Renal pelvis (tissue), 4 donors: ENCODE results near the gene TRAF7. TPM values are rescaled to one million over a fixed set of nuclear protein-coding genes. Genes with fewer than 3 reads are reported as not detected.

Experiments used
- DNase-seq: peaks from one replicate; pipeline ENCODE4 v3.0.0-alpha.2; 2013
- polyA plus RNA-seq, 3 donors: library from polyadenylated mRNA; unstranded; fragments of 120-200 nt; gene quantifications; one replicate each; pipeline ENCODE4 v1.2.1, GENCODE V29; 2013; ENCODE audit not compliant: insufficient read length in 3 of 3

Gene TRAF7
- polyA plus RNA-seq, 3 donors, result 56.1 to 61.1 (median 60.6) TPM

DNA sequence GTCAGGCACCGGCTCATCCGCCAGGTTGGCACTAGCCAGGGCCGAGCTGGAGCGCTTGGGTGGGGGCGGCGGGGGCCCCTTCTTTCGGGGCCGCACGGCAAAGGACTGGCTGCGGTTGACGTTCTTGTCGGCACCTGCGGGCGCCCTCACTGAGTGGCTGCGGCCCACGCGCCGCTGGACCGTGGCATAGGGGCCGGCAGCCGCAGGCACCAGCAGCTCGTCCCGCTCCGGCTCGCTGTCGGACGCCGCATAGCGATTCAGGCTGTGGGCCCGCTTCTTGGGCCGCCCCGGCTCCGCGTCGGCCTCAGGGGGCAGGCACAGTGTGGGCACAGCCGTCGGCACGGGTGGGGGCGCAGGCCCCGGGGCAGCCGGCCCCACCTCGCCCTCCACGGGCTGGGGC is 24.9 kb downstream of the TRAF7 start:
- DNase-seq, result no peak

GRCh38 chr16:2180962-2181923 is 25.7 kb downstream of the TRAF7 start:
- DNase-seq, result no peak

- no peak for DNase-seq
Measured at GRCh38 chr16:2181952-2182351, 26.4 kb downstream of the TRAF7 start.

DNA sequence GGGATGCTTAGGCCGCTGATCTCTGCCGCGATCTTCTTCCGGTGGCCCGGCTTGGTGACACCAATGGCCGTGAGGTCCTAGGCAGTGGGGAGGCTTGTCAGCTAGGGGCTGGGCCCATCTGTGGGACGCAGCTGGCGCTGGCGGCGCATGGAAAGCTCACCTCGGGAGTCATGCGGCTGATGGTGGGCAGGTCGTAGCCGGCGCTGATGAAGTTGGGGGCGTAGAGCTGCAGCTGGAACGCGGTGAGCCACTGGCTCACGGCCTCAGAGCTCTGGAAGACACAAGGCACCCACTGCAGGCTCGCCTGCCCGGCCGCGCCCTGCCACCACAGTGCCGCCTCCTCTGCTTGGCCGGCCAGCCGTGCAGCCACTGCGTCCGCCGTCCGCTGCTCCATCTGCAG is 28.1 kb downstream of the TRAF7 start:
- DNase-seq, result no peak

DNA sequence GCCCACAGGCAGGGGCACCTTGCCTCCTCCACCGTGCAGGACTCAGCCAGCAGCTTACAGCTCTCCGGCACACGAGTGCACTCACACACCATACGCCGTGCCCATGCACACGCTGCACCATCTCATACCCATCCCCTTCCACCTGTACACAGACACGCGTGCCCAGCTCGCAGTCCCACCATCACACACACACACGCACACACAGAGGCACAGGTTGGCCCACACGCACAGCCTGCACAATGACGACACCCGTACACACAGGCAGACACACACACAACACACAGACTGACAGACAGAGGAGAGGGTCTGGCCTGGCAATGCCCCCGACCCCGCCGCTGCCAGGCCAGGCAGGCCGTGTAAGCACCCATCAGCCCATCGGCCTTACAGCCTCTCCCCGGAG is 28.8 kb downstream of the TRAF7 start:
- no peak for DNase-seq

DNA sequence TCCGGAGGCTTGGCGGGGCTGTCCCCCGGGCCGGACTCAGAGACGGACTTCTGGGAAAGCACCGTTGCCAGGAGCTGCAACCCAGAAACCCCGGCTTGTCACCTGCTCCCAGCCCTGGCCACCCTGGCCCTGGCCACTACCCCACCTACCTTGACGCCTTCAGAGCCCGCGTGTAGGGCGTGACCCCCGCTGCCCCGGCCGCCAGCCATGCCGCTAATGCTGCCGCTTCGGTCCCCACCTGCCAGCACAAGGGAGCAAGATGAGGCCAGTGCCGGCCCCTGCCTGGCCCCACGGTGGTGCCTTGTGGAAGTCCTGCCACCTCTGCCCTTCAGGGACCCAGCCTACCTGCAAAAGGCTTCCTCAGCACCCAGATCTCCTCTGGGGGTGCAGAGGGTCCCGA is 29.4 kb downstream of the TRAF7 start:
- DNase-seq, result no peak

- no peak for DNase-seq
Measured at GRCh38 chr16:2186064-2186463, 30.5 kb downstream of the TRAF7 start.

GRCh38 chr16:2186505-2186904 is 30.9 kb downstream of the TRAF7 start:
- no peak for DNase-seq

DNA sequence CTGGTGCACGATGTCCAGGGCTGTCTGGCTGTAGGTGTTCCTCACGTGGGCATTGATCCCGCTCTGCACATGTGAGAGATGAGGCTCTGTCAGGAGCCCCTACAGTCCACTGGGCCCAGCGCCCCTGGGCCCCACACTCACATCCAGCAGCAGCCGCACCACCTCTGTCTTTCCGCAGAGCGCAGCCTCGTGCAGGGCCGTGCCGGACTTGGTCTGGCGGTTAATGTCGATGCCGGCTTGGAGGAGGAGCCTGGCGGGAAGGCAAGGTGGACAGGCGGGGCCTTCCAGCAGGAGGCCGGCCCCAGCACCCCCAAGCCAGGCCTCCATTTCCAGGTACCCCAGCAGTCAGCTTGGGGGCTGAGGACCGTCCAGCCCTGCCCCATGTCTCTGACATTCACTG is 31.6 kb downstream of the TRAF7 start:
- no peak for DNase-seq

GRCh38 chr16:2188395-2188794 is 32.8 kb downstream of the TRAF7 start:
- no peak for DNase-seq

DNA sequence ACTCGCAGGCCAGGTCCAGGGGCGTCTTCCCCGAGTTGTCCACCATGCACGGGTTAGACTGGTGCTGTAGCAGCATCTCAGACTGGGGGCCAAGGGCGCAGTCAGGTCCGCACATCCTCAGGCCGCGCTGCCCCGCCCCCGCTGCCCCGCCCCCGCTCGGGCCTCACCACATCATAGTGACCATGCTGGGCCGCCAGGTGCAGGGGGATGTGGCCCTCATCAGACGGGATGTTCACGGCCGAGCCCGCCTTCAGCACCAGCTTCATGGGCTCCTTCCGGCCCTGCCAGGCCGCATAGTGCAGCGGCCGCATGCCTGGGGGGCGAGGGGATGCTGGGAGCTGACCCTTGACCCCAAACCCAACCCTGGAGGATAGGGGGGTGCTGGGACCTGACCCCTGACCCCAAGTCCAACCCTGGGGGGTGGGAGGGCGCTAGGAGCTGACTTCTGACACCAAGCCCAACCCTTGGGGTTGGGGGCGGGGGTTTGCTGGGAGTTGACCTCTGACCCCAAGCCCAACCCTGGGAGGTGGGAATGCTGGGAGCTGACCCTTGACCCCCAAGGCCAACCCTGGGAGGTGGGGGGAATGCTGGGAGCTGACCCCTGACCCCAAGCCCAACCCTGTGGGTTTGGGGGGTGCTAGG is 33.8 kb downstream of the TRAF7 start:
- DNase-seq, result no peak

- no peak for DNase-seq
Measured at GRCh38 chr16:2190002-2190658, 34.5 kb downstream of the TRAF7 start.

DNA sequence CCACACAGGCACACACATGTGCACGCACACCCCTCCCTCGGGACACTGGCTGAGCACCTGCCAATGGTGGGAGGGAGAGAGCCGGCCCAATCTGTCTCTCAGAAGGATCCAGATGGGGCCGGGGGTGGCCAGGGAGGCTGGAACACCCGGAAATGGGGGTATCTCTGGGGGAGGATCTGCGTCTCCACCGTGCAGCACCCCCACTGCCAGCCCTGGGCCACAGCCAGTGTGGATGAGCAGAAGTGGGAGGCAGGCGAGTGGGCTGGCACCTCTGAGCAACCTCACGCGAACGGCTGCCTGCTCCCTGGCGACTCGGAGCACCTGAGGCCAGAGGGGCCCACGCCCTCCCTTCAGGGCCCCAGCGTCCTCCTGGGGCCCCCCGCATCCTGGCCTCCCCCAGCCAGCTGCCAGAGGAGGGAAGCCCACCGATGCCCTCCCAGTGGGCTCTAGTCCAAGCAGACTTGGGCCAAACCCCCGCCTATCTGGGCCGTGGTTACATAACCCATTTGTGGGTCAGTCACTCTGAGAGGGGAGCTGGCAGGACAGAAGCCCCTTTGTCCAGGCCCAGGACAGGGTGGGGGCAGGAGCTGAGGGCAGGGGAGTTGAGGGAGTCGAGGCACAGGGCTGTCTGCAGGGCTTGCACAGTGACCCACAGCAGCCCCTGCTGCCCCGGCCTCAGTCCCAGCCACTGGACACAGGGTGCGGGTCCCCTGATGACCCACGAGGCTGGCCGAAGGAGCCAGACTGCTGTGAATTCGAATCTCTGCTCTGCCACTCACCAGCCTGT is 35.3 kb downstream of the TRAF7 start:
- DNase-seq, result no peak

GRCh38 chr16:2191446-2191706 is 35.8 kb downstream of the TRAF7 start:
- DNase-seq, result no peak

DNA sequence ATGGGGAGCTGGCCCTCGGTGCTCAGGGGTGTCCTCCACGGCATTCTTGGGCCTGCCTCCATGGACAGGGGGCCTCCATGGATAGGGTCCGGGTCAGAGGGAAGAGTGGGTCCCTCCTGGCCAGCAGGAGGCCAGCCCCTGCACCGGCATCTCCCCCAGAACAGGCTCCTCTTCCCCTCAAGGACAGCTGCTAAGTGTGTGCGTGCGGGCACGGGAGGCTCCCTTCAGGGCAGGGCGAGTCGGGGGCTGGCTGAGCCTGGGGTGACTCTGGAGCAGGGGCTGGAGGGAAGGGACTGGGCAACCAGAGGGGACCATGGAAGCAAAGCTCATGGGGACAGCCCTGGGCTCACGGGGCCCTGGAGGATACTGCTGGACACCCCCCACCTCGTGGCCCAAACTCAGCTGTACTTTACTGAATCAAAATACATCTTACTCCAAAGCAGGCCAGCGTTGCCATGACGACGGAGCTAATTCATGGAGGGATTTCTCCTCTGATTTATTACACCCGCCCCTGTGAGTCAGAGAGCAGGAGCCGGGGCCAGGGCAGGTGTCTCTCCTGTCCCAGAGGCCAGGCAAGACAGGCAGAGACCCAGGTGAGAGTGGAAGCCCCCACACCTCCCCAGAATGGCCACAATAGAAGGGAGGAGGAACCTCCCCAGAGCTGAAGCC is 38.7 kb downstream of the TRAF7 start:
- DNase-seq, result no peak

DNA sequence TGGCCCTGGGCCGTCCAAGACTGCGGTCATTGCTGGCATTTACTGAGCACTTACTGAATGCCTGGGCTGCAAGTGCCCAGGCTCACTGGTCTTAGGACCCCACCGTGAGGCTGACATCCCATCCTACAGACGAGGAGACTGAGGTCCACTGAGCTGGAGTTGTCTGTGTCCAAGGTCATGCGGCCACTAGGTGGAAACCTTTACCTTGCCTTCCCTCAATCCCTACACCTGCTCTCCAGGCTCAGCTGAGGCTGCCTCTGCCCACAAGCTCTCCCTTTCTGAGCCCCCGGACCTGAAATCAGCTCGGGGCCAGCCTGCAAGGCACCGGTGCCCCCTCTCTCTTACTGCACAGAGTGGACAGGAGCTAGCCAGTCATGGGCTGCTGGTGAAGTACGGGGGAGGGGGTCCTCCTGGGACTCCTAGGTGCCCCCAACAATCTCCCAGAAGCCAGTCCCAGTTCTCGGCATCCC is 39.3 kb downstream of the TRAF7 start:
- DNase-seq, result no peak

DNA sequence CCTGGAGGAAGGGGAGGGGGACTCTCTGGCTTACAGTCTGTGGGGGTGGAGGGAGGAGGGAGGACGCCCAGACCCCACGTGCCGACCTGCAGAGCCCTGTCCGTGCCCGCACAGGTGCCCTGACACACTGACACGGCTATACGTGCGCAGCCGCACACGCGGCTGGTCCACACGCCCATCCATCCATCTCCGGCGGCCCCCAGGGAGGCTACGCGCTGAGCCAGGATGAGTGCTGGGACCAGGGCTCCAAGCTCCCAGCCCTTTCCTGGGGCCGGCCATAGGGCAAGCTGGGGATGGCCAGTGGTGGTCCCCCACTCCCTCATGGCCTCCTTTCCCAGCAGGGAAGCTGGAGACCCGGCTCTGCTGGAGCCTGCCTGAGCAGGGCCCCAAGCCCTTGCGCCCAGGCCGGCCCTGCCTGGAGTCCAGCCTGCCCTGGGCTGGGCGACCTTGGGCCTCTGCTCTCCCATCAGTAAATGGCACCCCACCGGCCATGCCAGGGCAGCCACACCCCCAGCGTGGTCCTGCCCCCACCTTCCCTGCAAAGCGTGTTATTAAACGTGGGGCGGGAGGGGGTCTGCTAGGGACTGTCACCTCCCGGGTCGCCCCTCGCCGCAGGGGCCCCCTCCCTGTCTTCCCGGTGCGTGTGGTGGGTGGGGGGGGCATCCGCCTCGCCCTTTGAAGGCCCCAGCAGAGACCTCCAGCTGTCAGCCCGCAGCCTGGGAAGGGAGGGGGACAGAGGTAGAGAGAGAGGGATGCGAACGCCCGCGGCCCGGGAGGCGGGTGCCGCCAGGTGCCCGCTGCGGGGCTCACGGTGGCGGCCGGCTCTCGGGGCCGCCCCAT is 40.0 kb downstream of the TRAF7 start:
- DNase-seq, result no peak

- DNase-seq, result no peak
Measured at GRCh38 chr16:2196162-2196980, 40.8 kb downstream of the TRAF7 start, which contains the start of gene CASKIN1. Gene CASKIN1, minus strand, starts transcription at chr16:2196605. Its CDS starts 173 bp downstream, at chr16:2196432.

DNA sequence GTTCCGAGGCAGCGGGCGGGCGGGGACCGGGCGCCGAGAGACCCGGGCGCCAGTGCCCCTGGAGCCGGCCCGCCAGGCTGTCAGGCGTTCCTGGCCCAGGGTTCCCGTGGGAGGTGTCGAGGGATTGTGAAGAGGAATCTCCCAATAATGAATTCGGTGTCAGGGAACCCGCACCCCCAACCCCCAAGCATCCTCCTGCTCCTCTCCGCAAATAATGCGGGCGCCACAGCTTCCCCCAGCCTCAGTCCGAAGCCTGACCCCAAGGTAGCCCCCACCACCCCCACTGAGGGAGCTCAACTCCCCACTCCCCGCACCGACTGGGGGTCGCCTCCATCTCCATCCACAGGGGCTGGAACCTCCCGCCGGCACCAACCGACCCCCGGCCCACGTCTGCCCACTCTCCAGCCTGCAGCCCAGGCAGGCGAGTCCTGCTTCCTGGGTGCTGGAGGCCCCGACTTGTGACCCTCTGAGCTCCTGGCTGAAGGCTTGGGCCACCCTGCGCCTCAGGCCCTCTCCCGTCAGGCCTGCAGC is 41.5 kb downstream of the TRAF7 start:
- DNase-seq, result no peak
